NCI-H446 treated with DMSO at 0.1 percent for 48 hours (cell line): ENCODE results near the gene DMRT2.

Source experiments
- DNase-seq: peaks from one replicate; lab custom pipeline; 2025; lab: John Stamatoyannopoulos, UW

DMRT2 gene

DNA sequence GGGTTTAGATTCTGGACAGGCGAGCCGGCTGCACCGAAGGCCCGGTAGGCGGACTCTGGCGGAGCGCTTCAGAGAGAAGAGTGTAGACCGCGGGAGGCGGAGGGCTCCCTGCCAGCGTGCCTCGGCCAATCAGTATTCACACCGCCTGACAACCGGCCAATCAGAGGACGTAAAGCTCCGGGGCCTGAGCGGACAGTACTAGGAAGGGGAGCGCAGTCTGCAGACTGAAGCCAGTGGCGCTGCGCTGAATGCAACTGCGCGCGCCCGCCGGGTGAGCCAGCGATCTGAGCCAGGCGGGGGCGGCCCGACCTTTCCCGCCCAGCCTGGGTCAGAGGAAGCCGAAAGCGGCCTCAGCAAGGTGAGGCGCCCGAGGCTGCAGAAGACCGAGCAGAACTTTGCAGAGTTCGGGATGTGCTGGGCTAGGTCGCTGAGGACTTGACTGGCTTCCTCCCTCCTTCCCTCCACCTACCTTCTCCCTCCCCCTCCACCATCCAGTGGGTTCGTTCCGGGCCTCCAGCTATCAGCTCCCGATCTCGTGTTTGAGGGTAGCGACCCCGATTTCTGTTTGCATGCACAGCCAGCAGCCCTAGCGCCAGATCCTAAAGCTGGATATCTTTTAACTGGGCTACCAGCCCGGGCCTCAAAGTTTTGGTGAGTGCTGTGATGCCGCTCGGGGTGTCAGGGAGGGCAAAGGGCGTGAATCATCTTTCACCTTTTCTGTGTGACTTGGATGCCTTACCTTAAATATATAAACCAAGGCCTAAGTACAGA, at the start of gene DMRT2:
TSS of gene DMRT2 (plus strand) at position 233 of the 771 bp plus-strand sequence. CDS start 1,257 bp downstream, outside the sequence.
- DNase-seq: peak; percentile 81

DNA sequence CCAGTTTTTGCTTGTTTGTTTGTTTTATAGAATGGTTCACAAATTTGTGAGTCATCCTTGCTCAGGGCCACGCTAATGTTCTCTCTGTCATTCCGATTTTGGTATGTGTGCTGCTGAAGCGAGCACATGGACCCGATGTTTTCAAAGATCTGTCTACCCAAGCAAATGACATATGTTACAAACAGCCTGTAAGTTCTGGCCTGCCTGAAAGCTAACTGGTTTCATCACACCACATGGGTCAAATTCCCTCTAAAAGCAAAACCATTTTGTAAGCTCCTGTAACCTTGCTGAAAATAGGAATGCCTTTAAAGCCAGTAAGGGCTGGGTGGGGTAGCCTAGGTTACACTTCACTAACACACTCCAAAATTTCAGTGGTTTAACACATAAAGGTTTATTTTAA, 48.3 kb upstream of the DMRT2 start:
- no peak for DNase-seq

DNA sequence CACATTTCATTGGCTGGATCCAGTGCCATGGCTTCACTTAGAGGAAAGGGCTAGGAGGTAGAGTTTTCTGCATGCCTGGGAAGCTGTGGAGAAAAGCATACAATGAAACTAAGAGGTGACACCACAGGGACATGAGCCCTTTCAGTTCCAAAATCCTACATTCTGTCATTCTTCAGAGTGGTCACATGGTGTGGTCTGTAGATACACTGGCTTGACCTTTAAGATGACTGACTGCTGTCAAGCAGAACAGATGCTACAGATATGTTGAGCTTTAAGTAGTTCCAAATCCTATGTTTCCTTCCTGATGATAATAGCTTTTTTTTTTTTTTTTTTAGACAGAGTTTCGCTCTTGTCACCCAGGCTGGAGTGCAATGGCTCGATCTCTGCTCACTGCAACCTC, 47.5 kb upstream of the DMRT2 start:
- DNase-seq: no peak

DNA sequence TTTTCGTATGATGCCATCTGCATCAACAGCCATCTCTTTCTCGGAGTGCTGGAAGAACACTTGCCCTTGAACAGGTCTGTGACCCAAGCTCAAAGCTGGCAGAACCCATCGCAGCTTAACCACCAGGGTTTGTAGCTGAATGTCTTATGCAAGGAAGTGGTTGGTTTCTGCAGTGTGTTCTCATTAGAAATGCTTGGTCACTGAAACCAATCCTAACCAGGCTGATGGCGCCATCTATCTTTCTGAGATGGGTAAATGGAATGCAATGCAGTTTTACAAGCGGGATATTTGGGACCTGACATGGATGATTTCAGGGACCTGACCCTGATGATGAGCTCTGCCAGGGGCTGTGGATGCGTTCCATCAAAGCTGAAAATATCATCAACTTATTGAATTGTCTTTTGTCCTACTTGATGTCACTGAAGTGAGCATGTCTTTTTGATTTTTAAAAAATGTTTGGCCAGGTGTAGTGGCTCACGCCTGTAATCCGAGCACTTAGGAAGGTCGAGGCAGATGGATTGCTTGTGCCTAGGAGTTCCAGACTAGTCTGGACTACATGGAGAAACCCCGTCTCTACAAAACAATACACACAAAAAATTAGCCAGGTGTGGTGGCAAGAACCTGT, 45.0 kb upstream of the DMRT2 start:
- DNase-seq: peak; percentile 41

DNA sequence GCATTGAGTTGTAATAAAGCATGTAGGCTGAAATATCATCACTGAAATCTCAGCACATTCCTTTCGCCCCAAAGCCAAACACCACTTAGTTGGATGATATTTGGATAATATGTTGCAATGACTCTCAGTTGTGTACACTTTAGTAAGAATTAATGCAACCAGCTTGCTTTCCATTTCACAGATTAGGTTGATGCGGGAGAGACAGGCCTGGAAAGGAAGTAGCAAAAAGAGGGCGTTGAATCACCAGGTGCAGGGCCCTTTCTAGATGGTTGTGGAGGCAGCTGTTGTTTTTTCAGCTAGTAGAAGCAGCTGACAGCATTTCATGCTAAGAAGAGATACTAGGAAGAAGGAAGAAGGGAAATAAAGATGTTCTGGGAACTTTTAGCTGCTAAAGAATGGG, 42.8 kb upstream of the DMRT2 start:
- DNase-seq: no peak

DNA sequence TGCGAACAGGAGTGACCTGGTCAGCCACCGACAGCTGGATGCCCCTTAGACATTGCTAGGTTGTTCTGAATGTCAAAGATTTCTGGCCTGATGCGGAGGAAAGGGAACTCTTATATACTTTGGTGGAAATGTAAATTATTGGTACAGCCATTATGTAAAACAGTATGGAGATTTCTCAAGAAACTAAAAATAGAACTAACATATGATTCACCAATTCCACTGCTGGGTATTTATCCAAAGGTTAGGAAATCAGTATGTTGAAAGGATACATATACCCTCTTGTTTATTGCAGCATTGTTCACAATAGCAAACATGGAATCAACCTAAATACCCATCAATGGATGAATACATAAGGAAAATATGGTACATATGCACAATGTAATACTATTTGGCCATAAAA, 41.9 kb upstream of the DMRT2 start:
- no peak for DNase-seq

DNA sequence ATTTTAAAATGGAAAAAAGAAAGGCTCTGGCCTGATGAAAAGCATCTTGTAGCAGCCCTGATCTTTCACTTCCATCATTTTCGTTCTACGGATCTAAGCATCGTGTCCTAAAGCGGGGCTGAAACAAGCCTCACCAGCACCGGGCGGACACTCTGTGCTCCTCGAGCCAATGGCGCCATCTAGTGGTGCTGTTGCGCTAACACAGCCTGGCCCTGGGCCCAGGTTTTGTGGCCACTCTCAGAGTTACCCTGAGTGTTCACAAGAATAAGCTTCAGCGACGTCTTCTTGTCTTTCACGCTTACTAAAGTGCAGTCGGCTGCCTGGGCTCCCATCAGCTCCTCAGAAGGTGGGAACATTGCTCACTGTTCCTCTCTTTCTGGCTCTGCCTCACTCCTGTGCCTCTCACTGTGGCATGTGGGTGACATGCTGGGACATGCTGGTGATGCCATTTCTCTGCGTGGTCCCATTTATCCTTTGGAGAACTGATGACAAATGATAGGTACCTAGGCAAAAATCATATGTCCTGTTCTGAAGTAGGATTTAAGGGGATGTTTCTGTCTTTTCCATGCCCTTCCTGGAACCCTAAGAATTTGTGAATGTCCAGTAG, 41.0 kb upstream of the DMRT2 start:
- no peak for DNase-seq

DNA sequence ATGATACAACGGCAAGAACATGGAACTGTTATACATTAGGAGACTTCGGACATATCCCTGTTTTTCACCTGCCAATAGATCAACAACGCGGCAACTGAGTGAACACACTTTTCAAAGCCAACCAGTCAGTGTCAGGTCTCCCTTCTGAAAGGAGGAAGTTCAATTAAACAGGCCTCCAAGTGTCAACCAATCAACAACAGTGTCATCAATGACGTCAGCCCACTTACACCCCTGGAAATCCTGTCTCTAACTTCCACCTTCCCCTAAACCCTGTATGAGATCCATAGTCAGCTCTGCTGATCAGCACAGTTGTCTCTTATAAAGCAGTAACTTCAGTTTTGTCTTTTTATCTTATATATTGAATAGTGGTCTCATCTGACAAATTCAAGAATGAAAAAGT, 37.1 kb upstream of the DMRT2 start:
- DNase-seq: no peak

DNA sequence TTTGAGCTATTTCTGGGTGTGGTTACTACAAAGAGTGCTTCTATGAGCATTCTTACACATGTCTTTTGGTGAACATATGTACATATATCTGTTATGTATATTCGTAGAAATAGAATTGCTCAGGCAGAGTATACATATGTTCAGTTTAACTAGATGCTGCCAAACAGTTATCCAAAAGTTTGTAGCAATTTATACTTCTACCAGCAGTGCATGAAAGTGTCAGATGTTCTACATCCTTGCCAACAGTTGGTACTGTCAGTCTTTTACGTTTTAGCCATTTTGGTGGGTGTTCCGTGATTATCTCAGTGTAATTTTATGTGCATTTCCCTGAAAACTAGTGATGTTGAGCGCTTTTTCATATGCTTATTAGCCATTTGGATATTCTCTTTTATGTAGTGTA, 35.9 kb upstream of the DMRT2 start:
- DNase-seq: no peak

DNA sequence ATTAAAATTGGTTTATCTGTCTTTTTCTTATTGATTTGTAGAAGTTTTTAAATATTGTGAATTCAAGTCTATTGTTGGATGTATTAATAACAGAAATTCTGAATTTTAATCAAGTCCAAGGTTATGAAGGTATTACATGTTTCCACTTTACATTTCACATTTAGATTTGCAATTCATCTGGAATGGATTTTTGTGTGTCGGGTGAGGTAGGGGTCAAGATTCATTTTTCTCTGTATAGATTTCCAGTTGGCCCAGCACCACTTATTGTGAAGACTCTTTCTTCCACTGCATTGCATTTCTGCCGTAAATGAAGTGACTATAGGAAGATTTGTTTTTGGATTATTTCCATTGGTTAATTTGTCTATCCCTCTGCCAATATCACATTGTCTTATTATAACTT, 35.5 kb upstream of the DMRT2 start:
- DNase-seq: no peak

DNA sequence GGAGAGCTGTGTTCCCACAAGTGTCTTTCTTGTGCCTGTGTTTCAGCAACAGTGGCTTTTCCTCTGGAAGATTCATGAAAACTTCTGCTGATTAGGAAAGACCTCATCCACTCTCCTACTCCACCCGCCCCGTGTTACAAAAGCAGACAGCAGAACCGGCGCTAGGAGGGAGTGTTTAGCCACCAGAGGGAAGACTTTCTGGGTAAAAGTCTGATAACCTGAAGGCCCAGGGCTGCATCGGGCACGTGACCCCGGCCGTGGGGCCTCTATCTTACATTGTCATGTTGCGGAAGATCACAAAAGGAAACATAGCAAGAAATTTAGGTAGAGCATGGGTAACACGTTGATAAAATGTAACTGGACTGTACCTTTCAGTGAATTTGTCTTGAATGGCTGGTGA, 32.0 kb upstream of the DMRT2 start:
- no peak for DNase-seq

DNA sequence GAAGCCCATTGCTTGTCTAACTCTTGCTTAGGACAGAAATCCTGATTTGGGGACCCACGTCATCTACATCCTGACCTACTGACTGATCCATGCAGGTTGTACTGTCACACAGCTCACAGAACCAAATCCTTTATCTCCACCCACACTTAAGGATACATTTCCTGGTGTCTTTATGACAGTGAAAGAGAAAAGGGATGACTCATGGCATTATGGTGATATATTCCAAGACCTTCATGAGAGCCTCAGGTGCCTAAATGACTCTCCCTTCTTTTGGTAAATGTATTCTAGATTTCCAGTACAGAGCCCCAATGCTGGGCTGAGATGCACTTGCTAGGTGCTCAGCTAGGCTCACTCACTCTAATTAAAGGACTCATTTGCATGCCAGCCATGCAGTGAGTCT, 26.0 kb upstream of the DMRT2 start:
- no peak for DNase-seq

DNA sequence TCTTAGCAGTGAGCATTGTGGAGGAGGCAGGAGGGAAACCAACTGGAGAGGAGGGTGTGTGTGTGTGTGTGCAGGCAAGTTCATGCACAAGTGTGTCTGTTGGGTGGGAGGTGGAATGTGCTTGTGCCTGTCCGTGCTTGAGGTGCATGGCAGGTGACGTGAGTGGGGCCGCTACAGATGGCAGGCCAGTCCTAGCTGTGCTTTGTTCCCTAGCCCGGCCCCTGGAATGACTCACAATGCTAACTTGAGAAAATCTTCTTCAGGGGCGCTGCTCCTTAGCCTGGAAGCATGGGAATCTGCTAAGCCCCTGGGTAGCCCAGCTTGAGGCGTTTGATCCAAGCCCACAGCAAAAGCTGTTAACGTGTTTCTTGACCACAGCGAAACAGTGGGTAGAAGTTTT, 25.0 kb upstream of the DMRT2 start:
- DNase-seq: no peak

DNA sequence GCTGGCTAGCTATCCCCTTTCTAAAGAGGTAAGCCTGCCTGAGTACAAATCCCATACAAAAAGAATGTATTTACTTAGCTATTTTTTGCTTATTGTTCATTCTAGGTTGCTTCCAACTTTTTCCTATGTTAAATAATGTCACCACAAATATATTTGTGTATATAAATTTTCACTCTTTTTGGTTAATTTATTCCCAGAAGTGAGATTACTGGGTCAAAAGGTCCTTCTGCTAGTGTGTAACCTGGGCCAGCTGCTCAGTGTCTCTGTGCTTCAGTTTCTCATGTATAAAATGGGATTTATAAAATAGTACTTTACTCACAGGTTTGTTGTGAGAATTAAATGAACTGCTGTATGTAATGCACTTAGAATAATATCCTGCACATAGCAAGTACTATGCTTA, 23.9 kb upstream of the DMRT2 start:
- no peak for DNase-seq

DNA sequence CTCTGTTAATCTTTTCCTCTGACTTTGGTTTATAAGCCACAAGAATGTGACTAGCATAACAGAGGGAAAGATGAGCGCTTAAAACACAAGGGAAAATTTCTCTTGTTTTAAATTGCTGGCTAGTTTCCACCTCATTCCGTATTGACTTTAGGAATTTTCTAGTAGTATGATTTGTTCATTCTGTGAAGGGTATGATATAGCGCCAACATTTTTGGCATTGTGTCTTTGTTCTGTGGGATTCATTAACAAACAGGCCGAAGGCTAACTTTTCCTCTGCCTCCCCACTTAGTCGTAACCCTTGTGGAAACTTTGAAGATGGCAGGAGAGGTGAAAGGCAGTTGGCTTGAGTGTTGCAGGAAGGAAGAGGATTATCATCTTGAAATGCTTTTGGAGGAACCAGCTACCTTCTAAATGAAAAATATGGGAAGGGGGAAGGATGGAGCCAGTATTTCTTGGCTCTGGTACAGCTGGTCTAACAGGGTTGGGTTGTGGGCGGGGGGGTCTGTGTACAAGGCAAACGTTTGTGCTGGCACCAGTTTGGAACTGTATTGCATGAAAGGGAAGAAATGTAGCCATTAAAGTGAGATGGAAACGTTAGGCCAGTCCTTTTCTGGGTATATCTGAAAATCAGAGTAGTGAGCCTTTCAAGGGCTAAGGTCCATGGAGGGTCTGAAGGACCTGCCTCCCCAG, 21.5 kb upstream of the DMRT2 start:
- no peak for DNase-seq

DNA sequence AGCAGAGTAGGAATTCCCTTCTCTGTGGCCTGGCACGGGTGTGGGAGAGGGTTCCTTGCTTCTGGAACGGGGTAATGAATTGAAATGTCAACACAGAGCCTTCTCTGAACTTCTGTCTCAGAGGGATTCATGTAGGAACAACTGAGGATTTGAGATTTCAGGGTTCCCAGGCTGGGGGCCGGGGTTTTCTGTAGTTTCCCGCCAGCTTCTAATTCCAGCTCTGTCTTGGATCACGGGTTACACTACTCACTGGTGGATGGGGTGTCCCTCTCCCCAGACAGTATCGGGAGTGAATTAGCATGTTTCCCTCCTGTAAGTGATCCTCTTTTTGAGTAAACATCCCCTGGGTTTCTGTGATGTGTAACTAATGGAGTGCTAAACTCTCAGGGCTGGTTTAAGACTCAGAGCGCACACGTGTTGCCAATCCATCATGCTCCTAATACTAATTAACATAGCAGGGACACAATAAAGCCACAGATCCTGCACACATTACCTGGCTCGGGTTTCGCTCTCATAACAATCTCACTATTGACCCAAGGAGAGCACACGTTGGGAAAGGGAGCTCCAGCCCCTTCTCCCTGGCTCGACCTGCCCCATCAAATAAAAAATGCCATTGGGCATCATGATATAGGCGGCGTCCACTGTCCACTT, 18.1 kb upstream of the DMRT2 start:
- no peak for DNase-seq

DNA sequence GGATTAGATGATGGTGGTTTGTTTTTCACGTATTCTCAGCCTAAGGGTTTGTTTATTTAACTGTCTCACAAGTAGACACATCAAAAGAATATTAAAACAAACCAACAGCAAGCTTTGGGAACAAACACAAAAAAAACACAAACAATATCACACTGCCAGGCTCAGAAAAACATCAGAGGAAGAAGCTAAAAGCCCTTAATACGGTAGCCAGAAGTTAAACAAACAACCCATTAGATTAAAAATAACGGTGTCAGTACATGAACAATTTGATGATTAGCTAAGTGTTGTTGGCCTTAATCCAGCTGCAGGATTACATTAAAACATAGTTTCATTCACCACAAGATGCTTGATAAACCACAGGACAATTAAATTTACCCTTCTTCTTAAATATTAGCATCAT, 15.9 kb upstream of the DMRT2 start:
- DNase-seq: no peak

DNA sequence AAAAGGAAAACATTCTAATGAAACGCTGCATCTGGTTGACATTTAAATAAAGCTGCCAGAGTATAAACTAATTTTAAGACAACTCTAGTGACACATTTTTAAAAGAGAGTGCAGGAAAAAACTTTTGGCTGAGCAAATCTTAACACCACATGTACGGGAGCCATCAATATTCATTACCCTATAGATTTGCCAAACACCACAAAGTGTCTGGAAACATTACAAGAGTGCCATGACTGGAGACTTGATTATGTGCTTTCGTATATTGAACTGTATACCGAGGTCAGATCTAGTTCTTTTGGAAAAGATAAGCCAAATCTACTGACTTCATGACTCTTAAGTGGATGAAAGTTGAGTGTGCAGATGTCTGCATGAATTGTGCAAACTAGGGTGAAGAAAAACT, 10.6 kb upstream of the DMRT2 start:
- no peak for DNase-seq

DNA sequence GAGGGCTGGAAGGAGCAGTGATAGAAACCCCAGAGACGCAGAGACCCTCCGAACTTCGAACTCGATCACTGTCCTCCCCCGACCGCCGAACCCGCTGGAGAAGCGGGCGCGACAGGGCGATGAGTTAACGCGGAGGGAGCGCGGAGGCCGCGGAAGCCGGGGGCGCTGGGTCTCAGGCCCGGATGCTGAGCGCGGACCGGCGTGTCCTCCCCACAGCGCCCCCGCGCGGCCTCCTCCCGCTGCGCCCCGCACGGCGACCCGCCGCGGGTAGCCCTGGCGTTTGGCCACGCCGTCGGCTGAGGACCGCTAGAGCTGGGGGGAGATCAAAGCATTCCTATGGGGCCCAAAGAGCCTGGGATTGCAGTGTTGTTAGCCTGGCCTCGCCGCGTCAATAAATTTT, 7.7 kb upstream of the DMRT2 start:
- DNase-seq: no peak

DNA sequence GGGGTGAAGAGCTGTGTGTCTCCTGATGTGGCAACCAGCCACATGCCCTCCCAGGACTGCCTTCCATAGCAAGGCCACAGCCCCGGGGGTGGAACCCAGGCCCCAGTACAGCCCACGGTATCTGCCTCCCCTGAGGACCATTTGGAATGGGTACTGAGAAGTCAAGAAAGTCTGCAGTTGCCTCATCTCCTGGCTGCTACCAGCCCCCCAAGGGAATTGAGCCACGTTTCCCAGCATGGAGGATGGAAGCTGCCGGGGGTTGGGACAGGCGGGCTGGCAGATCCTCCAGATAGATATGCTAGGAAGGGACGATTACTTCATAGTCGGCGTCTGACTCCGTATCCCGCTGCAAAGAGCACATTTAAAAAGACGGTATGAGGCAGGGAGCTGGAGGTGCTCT, 5.5 kb upstream of the DMRT2 start:
- no peak for DNase-seq

DNA sequence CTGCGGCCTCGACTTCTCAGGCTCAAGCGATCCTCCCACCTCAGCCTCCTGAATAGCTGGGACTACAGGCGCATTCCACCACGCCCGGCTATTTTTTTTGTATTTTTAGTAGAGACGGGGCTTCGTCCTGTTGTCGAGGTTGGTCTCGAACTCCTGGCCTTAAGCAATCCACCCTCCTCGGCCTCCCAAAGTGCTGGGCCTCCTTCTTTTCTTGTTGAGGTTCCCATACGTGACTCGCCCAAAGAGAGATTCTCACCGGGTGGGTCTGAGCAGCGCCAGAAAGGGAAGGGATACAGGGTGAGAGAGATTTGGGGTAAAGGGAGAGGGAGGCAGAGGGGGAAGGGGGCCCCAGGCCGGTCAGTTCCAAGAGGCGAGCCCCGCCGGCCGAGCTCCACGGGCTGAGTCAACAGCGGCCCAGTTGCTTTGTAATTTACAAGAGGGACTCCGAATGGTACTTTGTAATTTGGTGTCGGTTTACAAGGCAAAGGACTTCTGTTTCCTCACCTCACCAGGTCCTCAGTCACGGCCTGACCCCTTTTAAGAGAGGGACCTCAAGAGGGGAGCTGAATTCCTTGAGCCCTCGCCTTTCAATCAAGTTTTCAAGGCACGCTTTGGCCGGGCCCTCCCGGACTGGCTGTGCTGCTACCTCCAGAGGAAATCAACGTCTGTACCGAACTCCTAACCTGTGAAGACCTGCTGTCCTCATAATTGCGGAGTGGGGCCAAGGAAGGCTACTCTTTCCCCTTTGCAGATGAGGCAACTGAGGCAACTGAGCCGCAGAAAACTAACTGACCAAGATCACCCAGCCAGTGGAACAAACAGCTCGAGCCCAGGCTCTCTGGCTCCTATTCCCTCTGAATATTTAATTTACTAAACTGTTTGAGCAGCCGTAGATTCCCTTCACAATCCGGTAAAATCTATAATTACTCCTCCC, 3.3 kb upstream of the DMRT2 start:
- no peak for DNase-seq
